HepG2 (cell line): ENCODE data around the gene MTR. TPM values are rescaled to one million over a fixed set of nuclear protein-coding genes. Genes with fewer than 3 reads are reported as not detected.

ENCODE experiments used
- ATF1 ChIP-seq: IDR thresholded peaks from 2 replicates; pipeline ENCODE4 v1.6.1; 2016; ENCODE audit warnings: mild to moderate bottlenecking, control low read depth
- CAMTA2 ChIP-seq: sonication (generic); formaldehyde crosslinking; IDR thresholded peaks from 2 replicates; pipeline ENCODE4 v1.4.0; 2020; ENCODE audit warnings: mild to moderate bottlenecking, missing genetic modification reagents, borderline replicate concordance
- JUN ChIP-seq: sonication (generic); formaldehyde crosslinking; IDR thresholded peaks from 2 replicates; pipeline ENCODE4 v1.4.0; 2020; ENCODE audit warnings: mild to moderate bottlenecking, missing genetic modification reagents
- MEF2D ChIP-seq: sonication (generic); formaldehyde crosslinking; IDR thresholded peaks from 2 replicates; pipeline ENCODE4 v1.5.1; 2020; ENCODE audit warnings: mild to moderate bottlenecking, missing genetic modification reagents
- NCOA1 ChIP-seq: sonication (generic); formaldehyde crosslinking; IDR thresholded peaks from 2 replicates; pipeline ENCODE4 v1.9.0; 2021; ENCODE audit warnings: missing genetic modification reagents
- PAX8 ChIP-seq: sonication (generic); formaldehyde crosslinking; IDR thresholded peaks from 2 replicates; pipeline ENCODE4 v1.8.0; 2022; ENCODE audit warnings: mild to moderate bottlenecking, missing genetic modification reagents, borderline replicate concordance
- POLR2G ChIP-seq: fragments of 200-400 bp; formaldehyde crosslinking; IDR thresholded peaks from 2 replicates; pipeline ENCODE4 v1.6.1; 2018; ENCODE audit warnings: mild to moderate bottlenecking, low read depth, low read length, moderate library complexity
- SOX5 ChIP-seq: IDR thresholded peaks from 2 replicates; pipeline ENCODE4 v1.6.1; 2016; ENCODE audit warnings: borderline replicate concordance
- ZFP1 ChIP-seq: IDR thresholded peaks from 2 replicates; pipeline ENCODE4 v1.6.1; 2016
- ZNF33B ChIP-seq: sonication (generic); formaldehyde crosslinking; IDR thresholded peaks from 2 replicates; pipeline ENCODE4 v1.5.1; 2020; ENCODE audit warnings: mild to moderate bottlenecking, missing genetic modification reagents
- ZNF607 ChIP-seq: sonication (generic); formaldehyde crosslinking; IDR thresholded peaks from 2 replicates; pipeline ENCODE4 v1.5.1; 2020; ENCODE audit warnings: missing genetic modification reagents, mild to moderate bottlenecking, borderline replicate concordance
- ZNF766 ChIP-seq: sonication (generic); formaldehyde crosslinking; IDR thresholded peaks from 2 replicates; pipeline ENCODE4 v1.5.0; 2020; ENCODE audit warnings: missing genetic modification reagents, borderline replicate concordance
- ZSCAN31 ChIP-seq: sonication (generic); formaldehyde crosslinking; IDR thresholded peaks from 2 replicates; pipeline ENCODE4 v1.5.0; 2020; ENCODE audit warnings: low read depth, mild to moderate bottlenecking, missing genetic modification reagents
- polyA plus RNA-seq, 8 experiments: library from polyadenylated mRNA; depleted of rRNA in 3 of 8; stranded (reverse) in 7 of 8; unstranded in 1 of 8; fragments of >200 nt; fragmentation: Illumina TruSeq in 4 of 8; extraction: Trizol in 4 of 8; gene quantifications; 2 replicates each; pipeline versions ENCODE4 v1.2.1 to v1.2.3, GENCODE V29; 2011 to 2016; ENCODE audit warnings: low read depth in 4 of 8, missing spikeins in 1 of 8, mixed read lengths in 1 of 8; ENCODE audit not compliant: insufficient read depth in 1 of 8
- total RNA-seq, 5 experiments: library from RNA; depleted of rRNA; stranded (reverse); fragments of >200 nt; fragmentation: Illumina TruSeq; extraction: Trizol; gene quantifications; 2 replicates each; pipeline ENCODE4 v1.2.3, GENCODE V29; 2016; ENCODE audit warnings: low read depth in 1 of 5
- TF ChIP-seq, protein P1 (sequence below): sonication (generic); formaldehyde crosslinking; IDR thresholded peaks from 2 replicates; pipeline ENCODE4 v1.8.1; 2023; ENCODE audit warnings: mild to moderate bottlenecking, moderate library complexity, missing genetic modification reagents

Gene MTR
- total and polyA plus RNA-seq, 2 of the 13 experiments (the other 11 are each of a cell fraction or from before 2014, with no cell fraction given): 16.3 to 36.1 TPM

DNA sequence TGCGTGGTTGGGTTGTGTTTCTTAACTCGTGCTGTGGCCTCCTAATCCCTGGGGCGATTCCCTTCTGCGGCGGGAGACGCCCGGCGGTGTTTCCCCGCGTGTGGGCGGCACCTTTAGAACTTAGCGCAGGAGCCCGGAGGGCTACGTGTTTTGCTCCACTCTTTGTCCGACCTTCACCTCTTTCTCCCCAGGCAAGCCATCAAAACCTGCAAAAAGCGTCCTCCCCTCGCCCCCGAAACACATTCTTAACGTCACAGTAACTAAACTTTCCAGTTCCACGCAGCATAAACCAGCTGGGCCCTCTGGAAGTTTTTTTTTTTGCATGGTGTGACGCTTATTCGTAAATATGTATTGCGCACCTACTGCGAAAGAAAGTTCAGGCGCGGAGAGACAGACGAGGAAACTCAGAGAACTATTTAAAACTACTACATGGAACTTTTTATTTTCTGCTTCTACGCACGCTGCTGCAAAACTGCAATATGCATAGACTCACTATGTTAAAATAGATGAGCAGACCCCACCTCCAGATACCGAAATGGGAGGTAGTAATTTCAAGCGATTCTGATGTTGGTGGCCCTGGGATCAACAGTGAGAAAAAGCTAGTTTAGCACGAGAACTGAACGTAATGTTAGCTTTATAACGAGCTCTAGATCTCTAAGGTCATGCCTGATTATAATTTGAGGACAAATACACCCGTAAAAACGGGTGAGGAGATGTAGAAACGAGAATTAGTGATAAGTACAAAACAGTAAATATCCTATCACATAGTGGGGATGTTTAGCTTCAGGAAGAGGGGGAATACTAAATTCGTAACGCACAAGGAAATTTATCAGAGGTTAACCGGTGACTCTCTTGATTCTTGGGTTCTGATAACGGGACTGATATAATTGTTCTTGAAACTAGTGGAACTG is 920 bp downstream of the MTR start (continued):
- TF ChIP-seq JUN (no peak), POLR2G (peak; percentile 37), PAX8 (CRISPR knock-in tag) (no peak), CAMTA2 (0 out of 2 replicates have a peak, but pooled peaks have one; percentile 9), ZFP1 (no peak), ATF1 (peak; percentile 57; the same call in 1 of the 2 replicates), ZSCAN31 (CRISPR knock-in tag) (0 out of 2 replicates have a peak, but pooled peaks have one; percentile 5), SOX5 (CRISPR knock-in tag) (no peak), MEF2D (CRISPR knock-in tag) (no peak), ZNF766 (CRISPR knock-in tag) (no peak), ZNF33B (CRISPR knock-in tag) (peak; percentile 16; the same call in 1 of the 2 replicates), ZNF607 (CRISPR knock-in tag) (no peak), NCOA1 (CRISPR knock-in tag) (no peak)
- TF ChIP-seq, protein P1, sequence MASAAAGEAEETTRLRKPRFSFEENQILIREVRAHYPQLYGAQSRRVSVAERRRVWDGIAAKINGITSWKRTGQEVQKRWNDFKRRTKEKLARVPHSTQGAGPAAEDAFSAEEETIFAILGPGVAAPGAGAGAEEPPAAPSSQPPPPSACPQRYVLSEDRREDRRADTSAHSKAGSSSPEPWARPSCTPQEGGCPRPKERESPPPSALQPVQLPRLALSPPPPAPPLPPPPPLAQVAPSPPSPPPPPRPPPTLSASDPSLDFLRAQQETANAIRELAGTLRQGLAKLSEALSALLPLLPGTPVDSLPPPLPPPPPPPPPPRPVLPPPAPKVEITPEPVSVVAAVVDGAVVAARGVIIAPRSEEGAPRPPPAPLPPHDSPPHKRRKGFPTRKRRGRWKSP (CRISPR knock-in tag): peak; percentile 49; the same call in 1 of the 2 replicates
- TF ChIP-seq, all 625 proteins: peak for 64
